Mesothelial cell of epicardium (in vitro differentiated cells): ENCODE data around the gene ZMYND8. TPM values are rescaled to one million over a fixed set of nuclear protein-coding genes. Genes with fewer than 3 reads are reported as not detected.

Source experiments
- DNase-seq, 2 experiments: peaks; one replicate each; pipeline ENCODE4 v3.0.0; 2021; ENCODE audit warnings: low spot score in 2 of 2; ENCODE audit not compliant: unreplicated experiment in 2 of 2
- H3K27ac Mint-ChIP-seq: 2 replicates; pipeline ENCODE4 v1.8.0; 2021; ENCODE audit warnings: mixed read lengths
- H3K27me3 Mint-ChIP-seq: 2 replicates; pipeline ENCODE4 v1.8.0; 2021; ENCODE audit warnings: low read depth, mixed read lengths
- H3K36me3 Mint-ChIP-seq: 2 replicates; pipeline ENCODE4 v1.8.0; 2021; ENCODE audit warnings: mixed read lengths
- H3K4me1 Mint-ChIP-seq: 2 replicates; pipeline ENCODE4 v1.8.0; 2021; ENCODE audit warnings: mixed read lengths
- H3K4me3 Mint-ChIP-seq: 2 replicates; pipeline ENCODE4 v1.8.0; 2021; ENCODE audit warnings: mild to moderate bottlenecking, moderate library complexity, mixed read lengths
- H3K9me3 Mint-ChIP-seq: 2 replicates; pipeline ENCODE4 v1.8.0; 2021; ENCODE audit warnings: mixed read lengths
- total RNA-seq: library from RNA; stranded (reverse); gene quantifications from 3 replicates; pipeline ENCODE4 v1.2.1, GENCODE V29; 2021
- TF ChIP-seq, protein P1 (sequence below): fragments of 200-600 bp; sonication (generic); IDR thresholded peaks from one replicate; pipeline ENCODE4 v1.5.0; 2021; ENCODE audit warnings: antibody characterized with exemption; ENCODE audit not compliant: unreplicated experiment

ZMYND8 gene
- total RNA-seq, 1 donor from 2014 or later: 120 TPM

DNA sequence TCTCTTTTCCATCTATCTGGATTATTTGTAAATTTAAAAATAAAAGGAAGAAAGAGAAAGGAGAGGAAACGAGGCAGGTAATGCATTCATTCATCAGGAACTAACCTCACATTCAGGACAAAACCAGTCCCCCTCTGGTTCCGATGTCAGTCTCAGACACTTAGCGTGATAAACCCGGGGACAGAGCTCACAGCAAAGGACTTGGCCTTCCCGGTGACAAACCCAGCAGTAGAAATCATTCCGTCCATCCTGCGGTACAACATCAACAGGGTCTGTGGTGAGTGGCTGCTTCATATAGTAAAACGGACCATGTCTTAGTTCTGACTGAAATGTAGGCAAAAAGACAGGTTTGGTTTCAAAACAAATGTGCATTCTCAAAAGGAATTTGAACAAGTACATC lies 57.9 kb downstream of the ZMYND8 start:
- H3K4me3 Mint-ChIP-seq: no peak overlapping the region
- no peaks in the 10 kb centered on the region for H3K9me3 Mint-ChIP-seq
- no peak for DNase-seq
- H3K27ac Mint-ChIP-seq: no peak overlapping the region
- H3K27me3 Mint-ChIP-seq: no peaks in the 10 kb centered on the region
- peaks cover 13% of the 10 kb centered on the region for H3K4me1 Mint-ChIP-seq
- peaks cover 49% of the 10 kb centered on the region for H3K36me3 Mint-ChIP-seq
- TF ChIP-seq, protein P1, sequence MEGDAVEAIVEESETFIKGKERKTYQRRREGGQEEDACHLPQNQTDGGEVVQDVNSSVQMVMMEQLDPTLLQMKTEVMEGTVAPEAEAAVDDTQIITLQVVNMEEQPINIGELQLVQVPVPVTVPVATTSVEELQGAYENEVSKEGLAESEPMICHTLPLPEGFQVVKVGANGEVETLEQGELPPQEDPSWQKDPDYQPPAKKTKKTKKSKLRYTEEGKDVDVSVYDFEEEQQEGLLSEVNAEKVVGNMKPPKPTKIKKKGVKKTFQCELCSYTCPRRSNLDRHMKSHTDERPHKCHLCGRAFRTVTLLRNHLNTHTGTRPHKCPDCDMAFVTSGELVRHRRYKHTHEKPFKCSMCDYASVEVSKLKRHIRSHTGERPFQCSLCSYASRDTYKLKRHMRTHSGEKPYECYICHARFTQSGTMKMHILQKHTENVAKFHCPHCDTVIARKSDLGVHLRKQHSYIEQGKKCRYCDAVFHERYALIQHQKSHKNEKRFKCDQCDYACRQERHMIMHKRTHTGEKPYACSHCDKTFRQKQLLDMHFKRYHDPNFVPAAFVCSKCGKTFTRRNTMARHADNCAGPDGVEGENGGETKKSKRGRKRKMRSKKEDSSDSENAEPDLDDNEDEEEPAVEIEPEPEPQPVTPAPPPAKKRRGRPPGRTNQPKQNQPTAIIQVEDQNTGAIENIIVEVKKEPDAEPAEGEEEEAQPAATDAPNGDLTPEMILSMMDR: no peak

DNA sequence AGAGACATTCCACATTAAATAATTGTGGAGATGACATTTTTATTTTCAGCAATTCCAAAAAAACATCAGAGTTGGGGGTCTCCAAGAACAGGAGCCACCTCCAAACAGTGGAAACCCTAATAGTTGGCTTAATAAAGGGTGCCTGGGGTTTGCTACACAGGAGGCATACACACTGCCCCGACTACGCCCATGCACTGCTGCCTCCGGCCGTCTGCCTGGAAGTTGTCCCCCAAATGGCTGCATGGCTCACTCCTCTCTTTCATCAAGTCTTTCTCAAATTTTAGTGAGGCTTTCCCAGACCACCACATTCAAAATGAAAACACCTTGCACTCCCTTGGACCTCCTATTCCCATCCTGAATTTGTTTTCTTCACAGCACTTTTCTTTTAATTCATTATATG lies 58.8 kb downstream of the ZMYND8 start:
- H3K27ac Mint-ChIP-seq: peak overlapping the region; percentile 25
- H3K27me3 Mint-ChIP-seq: no peaks in the 10 kb centered on the region
- H3K4me1 Mint-ChIP-seq: peaks cover 4% of the 10 kb centered on the region
- no peak for DNase-seq
- peaks cover 53% of the 10 kb centered on the region for H3K36me3 Mint-ChIP-seq
- H3K9me3 Mint-ChIP-seq: no peaks in the 10 kb centered on the region
- TF ChIP-seq, protein P1: no peak
- H3K4me3 Mint-ChIP-seq: no peak overlapping the region

DNA sequence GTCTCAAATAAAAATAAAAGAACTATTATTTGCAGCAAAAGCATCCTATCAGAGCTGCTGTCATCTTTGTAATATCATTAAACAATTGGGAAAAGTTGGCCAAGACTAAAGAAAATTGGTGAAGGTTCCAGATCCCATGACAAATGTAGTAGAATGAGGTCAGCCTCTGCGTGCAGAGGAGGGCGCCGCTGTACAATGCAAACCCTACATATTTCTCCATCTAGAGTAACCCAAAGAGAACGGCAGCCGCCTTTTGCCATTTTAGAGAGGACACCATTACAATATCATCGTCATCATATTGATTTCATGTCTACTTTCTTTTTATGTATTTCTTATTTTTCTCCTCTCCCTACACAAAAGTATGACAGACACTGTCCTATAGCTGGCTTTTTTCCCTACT lies 59.5 kb downstream of the ZMYND8 start:
- peaks cover 54% of the 10 kb centered on the region for H3K36me3 Mint-ChIP-seq
- no peaks in the 10 kb centered on the region for H3K4me1 Mint-ChIP-seq
- DNase-seq: no peak
- H3K4me3 Mint-ChIP-seq: no peak overlapping the region
- H3K27me3 Mint-ChIP-seq: no peaks in the 10 kb centered on the region
- H3K9me3 Mint-ChIP-seq: no peaks in the 10 kb centered on the region
- TF ChIP-seq, protein P1: no peak
- H3K27ac Mint-ChIP-seq: no peak overlapping the region

DNA sequence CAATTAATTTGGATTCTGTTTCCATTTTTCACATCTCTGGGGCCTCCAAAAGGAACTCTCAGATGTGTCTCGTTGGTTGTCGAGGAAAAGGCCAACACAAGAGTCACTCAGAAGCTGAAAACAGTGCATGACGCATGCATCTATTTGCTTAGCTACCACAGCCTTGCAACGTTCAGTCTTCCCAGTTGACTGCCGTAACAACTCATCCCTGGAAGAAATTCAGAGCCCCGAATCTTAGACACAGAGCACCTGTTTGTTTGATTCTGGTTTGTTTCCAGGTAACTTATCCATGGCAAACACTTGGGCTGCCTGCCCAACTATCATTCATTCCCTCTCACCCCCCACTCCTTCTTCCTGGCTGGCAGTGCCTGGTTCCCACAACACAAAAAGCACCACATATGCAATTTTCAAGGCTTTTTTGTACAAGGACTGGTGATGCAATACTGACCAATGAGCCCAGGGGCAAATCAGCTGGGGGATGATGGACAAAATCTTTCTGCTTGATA lies 60.5 kb downstream of the ZMYND8 start:
- DNase-seq: no peak
- H3K9me3 Mint-ChIP-seq: no peaks in the 10 kb centered on the region
- no peak overlapping the region for H3K4me3 Mint-ChIP-seq
- peaks cover 55% of the 10 kb centered on the region for H3K36me3 Mint-ChIP-seq
- H3K27ac Mint-ChIP-seq: no peak overlapping the region
- TF ChIP-seq, protein P1: no peak
- no peaks in the 10 kb centered on the region for H3K27me3 Mint-ChIP-seq
- H3K4me1 Mint-ChIP-seq: no peaks in the 10 kb centered on the region

DNA sequence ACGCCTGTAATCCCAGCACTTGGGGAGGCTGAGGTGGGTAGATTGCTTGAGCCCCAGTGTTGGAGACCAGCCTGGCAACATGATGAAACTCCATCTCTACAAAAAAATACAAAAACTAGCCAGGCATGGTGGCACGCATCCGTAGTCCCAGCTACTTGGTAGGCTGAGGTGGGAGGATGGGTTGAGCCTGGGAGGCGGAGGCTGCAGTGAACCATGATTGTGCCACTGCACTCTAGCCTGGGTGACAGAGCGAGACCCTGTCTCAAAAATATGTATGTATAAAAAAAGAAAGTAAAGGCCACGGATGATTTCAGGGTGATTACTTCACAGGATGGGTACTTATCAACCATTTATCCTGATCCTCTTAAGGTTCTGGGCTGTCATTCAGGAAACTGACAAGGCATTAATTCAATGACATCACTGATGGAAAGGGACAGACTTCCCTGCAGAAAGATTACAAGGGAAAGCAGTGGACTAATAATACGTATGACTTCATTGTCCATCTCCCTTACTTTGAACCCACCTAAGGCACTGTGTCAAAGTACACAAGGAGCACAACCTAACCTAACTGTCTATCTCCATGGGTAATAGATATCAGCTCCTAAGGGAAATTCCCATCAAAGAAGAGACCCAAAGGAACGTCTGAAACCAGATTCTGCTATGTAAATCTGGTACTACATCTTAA lies 61.2 kb downstream of the ZMYND8 start:
- Mint-ChIP-seq H3K9me3 (no peaks in the 10 kb centered on the region), H3K4me3 (no peak overlapping the region), H3K4me1 (no peaks in the 10 kb centered on the region), H3K36me3 (peaks cover 53% of the 10 kb centered on the region), H3K27me3 (no peaks in the 10 kb centered on the region), H3K27ac (no peak overlapping the region)
- TF ChIP-seq, protein P1: no peak
- DNase-seq: no peak
